Glutamatergic neuron (in vitro differentiated cells): ENCODE results near the gene PSD2. TPM values are rescaled to one million over a fixed set of nuclear protein-coding genes. Genes with fewer than 3 reads are reported as not detected.

ENCODE experiments used
- DNase-seq: peaks from one replicate; pipeline ENCODE4 v3.0.0; 2022
- H3K27ac Mint-ChIP-seq: one replicate; pipeline ENCODE4 v1.8.0; 2020; ENCODE audit warnings: mild to moderate bottlenecking, mixed read lengths, inconsistent platforms; ENCODE audit not compliant: unreplicated experiment
- H3K27me3 Mint-ChIP-seq: one replicate; pipeline ENCODE4 v1.8.0; 2020; ENCODE audit warnings: mild to moderate bottlenecking, moderate library complexity, mixed read lengths, inconsistent platforms; ENCODE audit not compliant: unreplicated experiment
- H3K36me3 Mint-ChIP-seq: one replicate; pipeline ENCODE4 v1.8.0; 2020; ENCODE audit warnings: mild to moderate bottlenecking, mixed read lengths, inconsistent platforms; ENCODE audit not compliant: unreplicated experiment
- H3K4me1 Mint-ChIP-seq: one replicate; pipeline ENCODE4 v1.8.0; 2020; ENCODE audit warnings: mild to moderate bottlenecking, low read depth, mixed read lengths, inconsistent platforms; ENCODE audit not compliant: unreplicated experiment
- H3K4me3 Mint-ChIP-seq: one replicate; pipeline ENCODE4 v1.8.0; 2020; ENCODE audit warnings: mild to moderate bottlenecking, mixed read lengths, inconsistent platforms; ENCODE audit not compliant: unreplicated experiment
- H3K9me3 Mint-ChIP-seq: one replicate; pipeline ENCODE4 v1.8.0; 2020; ENCODE audit warnings: mild to moderate bottlenecking, moderate library complexity, mixed read lengths, inconsistent platforms; ENCODE audit not compliant: unreplicated experiment
- CTCF ChIP-seq: fragments of 200-600 bp; sonication (generic); IDR thresholded peaks from one replicate; pipeline ENCODE4 v1.5.0; 2021; ENCODE audit not compliant: partially characterized antibody, unreplicated experiment
- total RNA-seq: library from RNA; stranded (reverse); fragmentation: NEBNext Ultra II Directional; extraction: Animal tissue kit (Norgen Biotek cat#: 25700); gene quantifications from one replicate; pipeline ENCODE4 v1.2.1, GENCODE V29; 2021; ENCODE audit not compliant: unreplicated experiment

Gene PSD2
- total RNA-seq, 1 donor from 2014 or later = 2.3 TPM

GRCh38 chr5:139862313-139862712 is 66.7 kb downstream of the PSD2 start:
- TF ChIP-seq CTCF = no peak
- no peak for DNase-seq
- Mint-ChIP-seq H3K27ac (no peak overlapping the region), H3K27me3 (peaks cover 6% of the 10 kb centered on the region), H3K4me1 (peaks cover 2% of the 10 kb centered on the region), H3K36me3 (peaks cover 3% of the 10 kb centered on the region), H3K4me3 (no peak overlapping the region), H3K9me3 (peaks cover under 1% of the 10 kb centered on the region)

- no peak overlapping the region for H3K27ac Mint-ChIP-seq
- H3K36me3 Mint-ChIP-seq = peaks cover 3% of the 10 kb centered on the region
- peaks cover 3% of the 10 kb centered on the region for H3K9me3 Mint-ChIP-seq
- no peak for TF ChIP-seq CTCF
- H3K4me3 Mint-ChIP-seq = no peak overlapping the region
- H3K27me3 Mint-ChIP-seq = peaks cover 6% of the 10 kb centered on the region
- DNase-seq = no peak
- H3K4me1 Mint-ChIP-seq = peaks cover 2% of the 10 kb centered on the region
Measured at GRCh38 chr5:139862803-139863202, 67.2 kb downstream of the PSD2 start.

GRCh38 chr5:139863361-139863760 is 67.8 kb downstream of the PSD2 start:
- H3K9me3 Mint-ChIP-seq = peaks cover 3% of the 10 kb centered on the region

GRCh38 chr5:139863855-139864558 is 68.4 kb downstream of the PSD2 start:
- no peak overlapping the region for H3K4me3 Mint-ChIP-seq

More at GRCh38 chr5:139863361-139863760, 67.8 kb downstream of the PSD2 start:
- no peak overlapping the region for H3K4me3 Mint-ChIP-seq
- H3K36me3 Mint-ChIP-seq = peaks cover 3% of the 10 kb centered on the region
- H3K27ac Mint-ChIP-seq = no peak overlapping the region
- no peak for TF ChIP-seq CTCF
- peaks cover 6% of the 10 kb centered on the region for H3K27me3 Mint-ChIP-seq
- no peak for DNase-seq
- peaks cover 2% of the 10 kb centered on the region for H3K4me1 Mint-ChIP-seq

More at GRCh38 chr5:139863855-139864558, 68.4 kb downstream of the PSD2 start:
- H3K27me3 Mint-ChIP-seq = peaks cover 6% of the 10 kb centered on the region
- DNase-seq = peak; percentile 85
- no peak overlapping the region for H3K27ac Mint-ChIP-seq
- H3K4me1 Mint-ChIP-seq = peaks cover 2% of the 10 kb centered on the region
- TF ChIP-seq CTCF = peak; percentile 94
- peaks cover 3% of the 10 kb centered on the region for H3K9me3 Mint-ChIP-seq
- peaks cover 3% of the 10 kb centered on the region for H3K36me3 Mint-ChIP-seq
